Immature natural killer cell (primary cell): ENCODE data around the gene KCNJ16. TPM values are rescaled to one million over a fixed set of nuclear protein-coding genes. Genes with fewer than 3 reads are reported as not detected.

Source experiments
- DNase-seq, 3 donors: peaks; one replicate each; pipeline ENCODE4 v3.0.0; 2022; ENCODE audit warnings: mixed read lengths in 1 of 3
- H3K27ac Mint-ChIP-seq, 6 donors: one replicate each; pipeline ENCODE4 v1.8.0; 2020; ENCODE audit warnings: mixed read lengths in 6 of 6, mild to moderate bottlenecking in 5 of 6, inconsistent platforms in 4 of 6, moderate library complexity in 3 of 6
- H3K27me3 Mint-ChIP-seq, 3 donors: one replicate each; pipeline ENCODE4 v1.8.0; 2020 to 2021; ENCODE audit warnings: low read depth in 3 of 3, mild to moderate bottlenecking in 3 of 3, mixed read lengths in 3 of 3, moderate library complexity in 3 of 3, inconsistent platforms in 1 of 3
- H3K36me3 Mint-ChIP-seq, 3 donors: one replicate each; pipeline ENCODE4 v1.8.0; 2020; ENCODE audit warnings: mixed read lengths in 3 of 3, inconsistent platforms in 2 of 3, mild to moderate bottlenecking in 2 of 3
- H3K4me1 Mint-ChIP-seq, 2 donors: one replicate each; pipeline ENCODE4 v1.8.0; 2020; ENCODE audit warnings: inconsistent platforms in 2 of 2, mild to moderate bottlenecking in 2 of 2, mixed read lengths in 2 of 2, moderate library complexity in 1 of 2
- H3K4me3 Mint-ChIP-seq, 5 donors: one replicate each; pipeline ENCODE4 v1.8.0; 2020; ENCODE audit warnings: mild to moderate bottlenecking in 5 of 5, mixed read lengths in 5 of 5, inconsistent platforms in 3 of 5, moderate library complexity in 3 of 5
- H3K9me3 Mint-ChIP-seq, 6 donors: one replicate each; pipeline ENCODE4 v1.8.0; 2020; ENCODE audit warnings: mild to moderate bottlenecking in 6 of 6, mixed read lengths in 6 of 6, inconsistent platforms in 4 of 6, moderate library complexity in 3 of 6
- polyA plus RNA-seq, 3 donors: library from polyadenylated mRNA; unstranded; fragments of 300-500 nt; fragmentation: Illumina TruSeq; gene quantifications; one replicate each; pipeline ENCODE4 v1.2.3, GENCODE V29; 2021

The KCNJ16 gene
- polyA plus RNA-seq, 3 donors from 2014 or later = not detected

GRCh38 chr17:70165383-70165782 lies 90.4 kb downstream of the KCNJ16 start:
- H3K4me3 Mint-ChIP-seq = no peak overlapping the region
- peaks cover 7 to 20% of the 10 kb centered on the region in 2 donors for H3K4me1 Mint-ChIP-seq
- peaks cover 0 to 4% (median 0%) of the 10 kb centered on the region in 3 donors for H3K36me3 Mint-ChIP-seq
- H3K27me3 Mint-ChIP-seq = peaks cover 7 to 10% (median 9%) of the 10 kb centered on the region in 3 donors
- H3K9me3 Mint-ChIP-seq = peaks cover 0 to 13% (median 6%) of the 10 kb centered on the region in 6 donors
- H3K27ac Mint-ChIP-seq = no peak overlapping the region
- no peak for DNase-seq

- no peak for DNase-seq
- Mint-ChIP-seq H3K9me3 (peaks cover 0 to 13% (median 6%) of the 10 kb centered on the region in 6 donors), H3K27ac (no peak overlapping the region), H3K4me1 (peaks cover 7 to 21% of the 10 kb centered on the region in 2 donors), H3K36me3 (peaks cover 0 to 4% (median 0%) of the 10 kb centered on the region in 3 donors), H3K4me3 (no peak overlapping the region), H3K27me3 (peaks cover 9 to 11% (median 10%) of the 10 kb centered on the region in 3 donors)
These were observed 91.6 kb downstream of the KCNJ16 start for GRCh38 chr17:70166615-70167014.

GRCh38 chr17:70168044-70168976 lies 93.3 kb downstream of the KCNJ16 start:
- peaks cover 7 to 21% of the 10 kb centered on the region in 2 donors for H3K4me1 Mint-ChIP-seq
- H3K4me3 Mint-ChIP-seq = peak overlapping the region; percentile 63 to 79 (median 77)
- peaks cover 0 to 4% (median 0%) of the 10 kb centered on the region in 3 donors for H3K36me3 Mint-ChIP-seq
- H3K27me3 Mint-ChIP-seq = peaks cover 11% of the 10 kb centered on the region in 3 donors
- H3K9me3 Mint-ChIP-seq = peaks cover 0 to 13% (median 6%) of the 10 kb centered on the region in 6 donors
- no peak for DNase-seq
- H3K27ac Mint-ChIP-seq = no peak overlapping the region

DNA sequence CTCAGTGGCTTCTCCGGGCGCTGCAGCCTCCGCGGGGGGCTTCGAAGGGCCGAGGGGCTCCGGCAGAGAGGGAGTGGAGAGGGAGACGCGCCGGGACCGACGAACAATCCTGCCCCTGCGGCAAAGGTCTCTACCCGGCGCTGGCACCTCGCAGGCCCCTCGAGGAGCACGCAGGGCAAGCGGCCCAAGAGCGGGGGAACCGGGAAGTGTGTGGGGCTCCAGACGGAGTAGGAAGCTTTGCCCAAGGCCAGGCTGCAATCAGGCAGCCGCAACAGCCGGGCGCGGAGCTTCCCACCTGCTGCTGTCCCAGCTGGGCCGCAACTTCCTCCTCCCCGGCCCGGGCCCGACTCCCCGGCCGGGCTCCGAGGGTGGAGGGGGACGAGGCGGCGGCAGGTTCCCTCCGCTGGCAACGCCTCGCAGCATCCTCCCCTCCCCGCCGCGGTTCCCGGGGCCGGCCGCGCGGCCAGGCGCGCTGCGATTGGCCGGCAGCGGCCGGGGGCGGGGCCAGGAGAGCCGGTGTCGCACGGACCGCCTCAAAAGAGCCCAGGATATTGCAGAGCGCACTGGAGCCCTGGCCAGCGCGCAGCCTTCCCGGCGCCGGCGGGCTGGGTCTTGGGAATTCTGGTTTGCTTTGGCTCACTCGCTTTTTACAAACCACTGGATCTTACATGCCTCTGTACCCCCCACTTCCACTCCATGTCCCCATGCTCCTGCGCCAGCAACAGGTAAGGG lies 94.1 kb downstream of the KCNJ16 start, which contains the start of gene KCNJ2:
Gene KCNJ2 (plus strand): TSS at position 556 of the 732 bp plus-strand sequence. CDS start 5,508 bp downstream, outside the sequence.
- H3K9me3 Mint-ChIP-seq = peaks cover 0 to 13% (median 6%) of the 10 kb centered on the region in 6 donors
- no peak within 1 kb of the TSS for H3K27ac Mint-ChIP-seq
- peaks cover 11 to 12% (median 11%) of the 10 kb centered on the region in 3 donors for H3K27me3 Mint-ChIP-seq

DNA sequence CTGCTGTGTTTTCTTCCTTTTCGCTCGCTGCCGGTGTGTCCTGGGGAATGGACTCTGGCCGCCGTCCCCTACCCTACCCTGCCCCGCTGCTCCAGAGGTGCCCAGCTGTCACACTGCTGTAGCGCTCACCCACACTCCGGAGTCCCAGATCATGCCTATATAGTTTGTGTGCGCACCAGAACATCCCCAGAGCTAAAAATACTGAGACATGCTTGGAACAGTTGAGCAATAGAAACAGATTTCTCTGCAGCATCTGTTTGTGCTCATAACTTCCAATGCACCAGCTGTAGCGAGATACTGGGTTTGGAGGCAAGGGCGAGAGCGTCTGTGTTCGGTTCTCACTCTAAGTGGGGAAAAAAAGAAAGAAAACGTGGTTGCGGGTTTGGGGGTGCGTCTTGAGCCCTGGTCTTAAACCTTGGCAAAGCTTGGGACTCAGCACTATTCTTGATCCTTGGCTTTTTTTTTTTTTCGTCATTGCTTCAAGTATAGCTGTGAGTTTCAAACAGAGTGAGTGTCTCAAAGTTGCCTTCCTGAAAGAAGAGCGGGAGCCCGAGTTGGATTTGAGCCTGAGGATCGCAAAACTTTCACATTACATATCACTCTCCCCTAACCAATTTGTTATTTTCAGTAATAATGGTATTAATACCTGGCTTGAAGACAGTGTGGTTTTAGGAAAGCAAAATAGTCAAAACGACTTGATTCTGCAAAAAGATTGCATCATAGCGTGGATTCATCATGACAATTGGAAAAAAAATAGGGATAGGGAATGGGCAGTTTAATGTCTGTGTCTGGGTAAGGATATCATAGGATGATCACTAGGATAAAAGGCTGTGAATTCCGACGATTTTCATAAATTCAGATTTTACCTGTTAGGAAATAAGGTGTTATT lies 94.9 kb downstream of the KCNJ16 start:
- Mint-ChIP-seq H3K27ac (no peak overlapping the region), H3K36me3 (no peaks in the 10 kb centered on the region), H3K4me3 (peak overlapping the region in 4 of 5 donors; percentile 33 to 59 (median 50)), H3K9me3 (peaks cover 0 to 13% (median 5%) of the 10 kb centered on the region in 6 donors), H3K27me3 (peaks cover 9 to 11% (median 11%) of the 10 kb centered on the region in 3 donors), H3K4me1 (peaks cover 7 to 21% of the 10 kb centered on the region in 2 donors)
- no peak for DNase-seq

More for the DNA sequence above, 94.1 kb downstream of the KCNJ16 start, which contains the start of gene KCNJ2:
- Mint-ChIP-seq H3K4me3 (peak within 1 kb of the TSS; percentile 63 to 79 (median 77)), H3K4me1 (peaks cover 7 to 21% of the 10 kb centered on the region in 2 donors), H3K36me3 (peaks cover 0 to 4% (median 0%) of the 10 kb centered on the region in 3 donors)
- DNase-seq = peak; percentile 11 to 22 (median 11)

- no peak for DNase-seq
- peaks cover 9 to 11% (median 11%) of the 10 kb centered on the region in 3 donors for H3K27me3 Mint-ChIP-seq
- no peaks in the 10 kb centered on the region for H3K36me3 Mint-ChIP-seq
- no peak overlapping the region for H3K4me3 Mint-ChIP-seq
- peaks cover 0 to 13% (median 5%) of the 10 kb centered on the region in 6 donors for H3K9me3 Mint-ChIP-seq
- H3K4me1 Mint-ChIP-seq = peaks cover 7 to 21% of the 10 kb centered on the region in 2 donors
- H3K27ac Mint-ChIP-seq = no peak overlapping the region
These were observed 96.1 kb downstream of the KCNJ16 start for GRCh38 chr17:70171159-70171558.

- H3K9me3 Mint-ChIP-seq = peaks cover 0 to 16% (median 4%) of the 10 kb centered on the region in 6 donors
These were observed 97.4 kb downstream of the KCNJ16 start for GRCh38 chr17:70172449-70172848.

GRCh38 chr17:70172923-70173322 lies 97.9 kb downstream of the KCNJ16 start:
- Mint-ChIP-seq H3K27me3 (peaks cover 9 to 11% (median 9%) of the 10 kb centered on the region in 3 donors), H3K9me3 (peaks cover 0 to 18% (median 4%) of the 10 kb centered on the region in 6 donors), H3K36me3 (no peaks in the 10 kb centered on the region), H3K4me1 (peaks cover 7 to 18% of the 10 kb centered on the region in 2 donors), H3K27ac (no peak overlapping the region), H3K4me3 (no peak overlapping the region)
- no peak for DNase-seq

More at GRCh38 chr17:70172449-70172848, 97.4 kb downstream of the KCNJ16 start:
- no peak overlapping the region for H3K4me3 Mint-ChIP-seq
- peaks cover 7 to 21% of the 10 kb centered on the region in 2 donors for H3K4me1 Mint-ChIP-seq
- H3K27me3 Mint-ChIP-seq = peaks cover 9 to 12% (median 11%) of the 10 kb centered on the region in 3 donors
- H3K27ac Mint-ChIP-seq = no peak overlapping the region
- no peak for DNase-seq
- no peaks in the 10 kb centered on the region for H3K36me3 Mint-ChIP-seq

DNA sequence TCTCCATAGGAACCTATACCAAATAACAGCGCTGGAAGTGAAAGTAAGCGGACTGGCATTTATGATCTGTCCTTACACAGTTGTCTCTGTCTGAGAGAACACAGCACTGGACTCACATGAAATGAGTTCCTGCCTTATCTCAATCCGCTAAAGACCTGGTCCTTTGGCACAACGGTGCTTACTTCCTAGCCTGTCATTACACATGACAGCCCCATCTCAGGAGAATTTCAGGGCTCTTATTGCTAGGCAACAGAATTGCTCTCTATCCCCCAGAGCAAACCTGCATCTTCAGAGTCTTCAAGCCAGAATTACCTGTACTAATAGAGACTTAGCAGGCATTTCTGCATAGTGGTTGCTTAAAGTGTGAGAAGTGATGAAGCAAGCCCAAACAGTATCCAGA lies 98.7 kb downstream of the KCNJ16 start:
- no peak for DNase-seq
- Mint-ChIP-seq H3K27me3 (peaks cover 6 to 11% (median 9%) of the 10 kb centered on the region in 3 donors), H3K27ac (no peak overlapping the region), H3K36me3 (no peaks in the 10 kb centered on the region), H3K4me1 (peaks cover 2 to 11% of the 10 kb centered on the region in 2 donors), H3K9me3 (peaks cover 0 to 18% (median 3%) of the 10 kb centered on the region in 6 donors), H3K4me3 (no peak overlapping the region)

GRCh38 chr17:70181376-70181775 lies 106.4 kb downstream of the KCNJ16 start:
- H3K27me3 Mint-ChIP-seq = peaks cover 0 to 2% (median 0%) of the 10 kb centered on the region in 3 donors
- no peak overlapping the region for H3K27ac Mint-ChIP-seq
- no peaks in the 10 kb centered on the region for H3K4me1 Mint-ChIP-seq
- peaks cover 0 to 10% (median 2%) of the 10 kb centered on the region in 6 donors for H3K9me3 Mint-ChIP-seq
- no peak for DNase-seq
- no peaks in the 10 kb centered on the region for H3K36me3 Mint-ChIP-seq
- H3K4me3 Mint-ChIP-seq = no peak overlapping the region

GRCh38 chr17:70181866-70182265 lies 106.8 kb downstream of the KCNJ16 start:
- peaks cover 0 to 10% (median 2%) of the 10 kb centered on the region in 6 donors for H3K9me3 Mint-ChIP-seq
- H3K4me3 Mint-ChIP-seq = no peak overlapping the region
- H3K4me1 Mint-ChIP-seq = no peaks in the 10 kb centered on the region
- no peak for DNase-seq
- H3K27me3 Mint-ChIP-seq = peaks cover 0 to 2% (median 0%) of the 10 kb centered on the region in 3 donors
- no peaks in the 10 kb centered on the region for H3K36me3 Mint-ChIP-seq
- H3K27ac Mint-ChIP-seq = no peak overlapping the region

DNA sequence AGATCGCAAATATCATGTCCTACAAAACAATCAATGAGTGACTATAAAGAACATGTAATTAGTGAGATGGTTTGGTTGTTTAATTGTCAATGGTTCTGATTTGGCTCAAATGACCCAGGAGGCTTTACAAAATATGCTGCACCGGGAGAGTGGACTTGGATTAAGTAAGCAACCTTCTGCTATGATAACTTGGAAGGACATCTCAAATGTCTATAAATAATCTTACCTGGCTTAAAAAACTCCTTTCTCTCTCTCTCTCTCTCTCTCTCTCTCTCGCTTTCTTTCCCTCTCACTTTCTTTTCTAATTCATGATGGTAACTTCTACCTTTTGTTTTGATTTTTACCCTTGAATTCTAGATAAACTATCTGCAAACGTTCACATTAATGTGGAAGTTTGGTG lies 108.5 kb downstream of the KCNJ16 start:
- Mint-ChIP-seq H3K27ac (no peak overlapping the region), H3K4me3 (no peak overlapping the region), H3K9me3 (peaks cover 0 to 2% (median 0%) of the 10 kb centered on the region in 6 donors), H3K27me3 (no peaks in the 10 kb centered on the region), H3K4me1 (no peaks in the 10 kb centered on the region), H3K36me3 (no peaks in the 10 kb centered on the region)
- no peak for DNase-seq
